MM.1S (cell line): ENCODE results near the gene GNPDA1.

Experiments
- DNase-seq: peaks from one replicate; pipeline ENCODE4 v3.0.0-alpha.2; 2015
- H2AFZ ChIP-seq: fragments of 300-600 bp; sonication (generic); 2 replicates; pipeline ENCODE4 v1.6.0; 2016; ENCODE audit warnings: antibody characterized with exemption, low read length
- H3F3A ChIP-seq: fragments of 300-600 bp; sonication (generic); 2 replicates; pipeline ENCODE4 v1.6.1; 2016; ENCODE audit warnings: mild to moderate bottlenecking, antibody characterized with exemption, low read length, moderate library complexity, mixed read lengths; ENCODE audit not compliant: insufficient read depth
- H3K27ac ChIP-seq: fragments of 300-600 bp; sonication (generic); 2 replicates; pipeline ENCODE4 v1.5.1; 2016; ENCODE audit warnings: mild to moderate bottlenecking, low read length
- H3K27me3 ChIP-seq: fragments of 300-600 bp; sonication (generic); replicated peaks from 2 replicates; pipeline ENCODE4 v1.6.0; 2016; ENCODE audit warnings: low read length; ENCODE audit not compliant: insufficient read depth
- H3K36me3 ChIP-seq: fragments of 300-600 bp; sonication (generic); replicated peaks from 2 replicates; pipeline ENCODE4 v1.6.1; 2016; ENCODE audit warnings: mild to moderate bottlenecking, low read length, mixed read lengths; ENCODE audit not compliant: insufficient read depth
- H3K4me1 ChIP-seq: fragments of 300-600 bp; sonication (generic); 2 replicates; pipeline ENCODE4 v1.6.1; 2016; ENCODE audit warnings: low read length, mixed read lengths
- H3K4me2 ChIP-seq: fragments of 300-600 bp; sonication (generic); 2 replicates; pipeline ENCODE4 v1.6.0; 2016; ENCODE audit warnings: low read depth, low read length
- H3K4me3 ChIP-seq: fragments of 300-600 bp; sonication (generic); 2 replicates; pipeline ENCODE4 v1.5.1; 2016; ENCODE audit warnings: low read length, mixed read lengths
- H3K79me2 ChIP-seq: fragments of 300-600 bp; sonication (generic); 2 replicates; pipeline ENCODE4 v1.6.1; 2016; ENCODE audit warnings: mixed run types, low read length, mixed read lengths
- H3K9ac ChIP-seq: fragments of 300-600 bp; sonication (generic); 2 replicates; pipeline ENCODE4 v1.6.1; 2016; ENCODE audit warnings: low read length, mixed read lengths
- H3K9me2 ChIP-seq: fragments of 300-600 bp; sonication (generic); replicated peaks from 2 replicates; pipeline ENCODE4 v1.6.1; 2016; ENCODE audit warnings: mild to moderate bottlenecking, low read length, mixed read lengths; ENCODE audit not compliant: insufficient read depth
- H3K9me3 ChIP-seq: fragments of 300-600 bp; sonication (generic); replicated peaks from 2 replicates; pipeline ENCODE4 v1.6.1; 2016; ENCODE audit warnings: mild to moderate bottlenecking, low read length, mixed read lengths; ENCODE audit not compliant: insufficient read depth
- H4K20me1 ChIP-seq: fragments of 300-600 bp; sonication (generic); 2 replicates; pipeline ENCODE4 v1.6.1; 2016; ENCODE audit warnings: mild to moderate bottlenecking, low read length, moderate library complexity, mixed read lengths; ENCODE audit not compliant: insufficient read depth
- EZH2 ChIP-seq: fragments of 300-600 bp; sonication (generic); optimal IDR thresholded peaks from 2 replicates; pipeline ENCODE3; 2017; ENCODE audit warnings: low read depth, mild to moderate bottlenecking, antibody characterized with exemption, low read length, mixed read lengths
- EZH2phosphoT487 ChIP-seq: fragments of 300-600 bp; sonication (generic); IDR thresholded peaks from 2 replicates; pipeline ENCODE4 v1.6.1; 2018; ENCODE audit warnings: antibody characterized with exemption, low read length
- TF ChIP-seq, protein P1 (sequence below): fragments of 300-600 bp; sonication (generic); IDR thresholded peaks from 2 replicates; pipeline ENCODE4 v1.5.1; 2016; ENCODE audit warnings: antibody characterized with exemption, low read length, mixed read lengths

Gene GNPDA1

DNA sequence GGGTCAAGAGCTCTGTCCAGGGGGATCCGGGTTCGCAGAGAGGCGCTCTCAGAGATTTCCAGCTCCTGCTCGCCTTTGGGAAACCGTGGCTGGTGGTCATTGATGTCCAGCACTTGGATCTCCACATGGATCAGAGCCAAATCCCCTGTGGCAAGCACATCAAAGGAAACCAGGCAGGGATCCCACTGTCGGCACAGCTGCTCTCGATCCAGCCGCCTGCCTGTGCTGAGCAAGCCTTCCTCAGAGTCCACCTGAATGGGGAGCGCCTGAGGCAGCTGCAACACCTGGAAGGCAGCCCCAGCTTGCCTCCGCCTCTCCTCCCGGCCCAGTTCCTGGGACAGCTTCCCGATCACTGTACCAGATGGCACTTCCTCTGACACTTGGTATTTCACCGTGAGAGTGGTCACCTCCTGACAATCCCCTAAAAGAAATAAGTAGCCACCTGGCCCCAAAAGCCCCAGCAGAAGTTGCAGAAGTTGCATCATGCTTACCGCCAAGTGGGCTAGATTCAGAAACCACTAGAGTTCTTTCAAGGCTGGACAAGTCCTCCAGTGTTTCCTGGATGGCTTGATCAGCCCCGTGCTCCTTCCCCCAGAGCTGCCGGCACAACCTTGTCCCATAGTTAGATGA is 55.3 kb downstream of the GNPDA1 start:
- DNase-seq = no peak
- H3K36me3 ChIP-seq = no peaks in the 10 kb centered on the region
- H3K4me3 ChIP-seq = no peak overlapping the region
- H3K9me3 ChIP-seq = no peaks in the 10 kb centered on the region
- no peaks in the 10 kb centered on the region for H3K79me2 ChIP-seq
- no peaks in the 10 kb centered on the region for H3F3A ChIP-seq
- 0 out of 2 replicates have a peak overlapping the region, but pooled peaks have one; percentile 11 for H2AFZ ChIP-seq
- no peak overlapping the region for H3K27ac ChIP-seq
- H3K9me2 ChIP-seq = no peaks in the 10 kb centered on the region
- no peak overlapping the region for H3K9ac ChIP-seq
- H4K20me1 ChIP-seq = no peaks in the 10 kb centered on the region
- peak overlapping the region; percentile 51; the same call in 1 of the 2 replicates for H3K4me2 ChIP-seq
- H3K27me3 ChIP-seq = no peaks in the 10 kb centered on the region
- peaks cover 35% of the 10 kb centered on the region for H3K4me1 ChIP-seq
- TF ChIP-seq, protein P1, sequence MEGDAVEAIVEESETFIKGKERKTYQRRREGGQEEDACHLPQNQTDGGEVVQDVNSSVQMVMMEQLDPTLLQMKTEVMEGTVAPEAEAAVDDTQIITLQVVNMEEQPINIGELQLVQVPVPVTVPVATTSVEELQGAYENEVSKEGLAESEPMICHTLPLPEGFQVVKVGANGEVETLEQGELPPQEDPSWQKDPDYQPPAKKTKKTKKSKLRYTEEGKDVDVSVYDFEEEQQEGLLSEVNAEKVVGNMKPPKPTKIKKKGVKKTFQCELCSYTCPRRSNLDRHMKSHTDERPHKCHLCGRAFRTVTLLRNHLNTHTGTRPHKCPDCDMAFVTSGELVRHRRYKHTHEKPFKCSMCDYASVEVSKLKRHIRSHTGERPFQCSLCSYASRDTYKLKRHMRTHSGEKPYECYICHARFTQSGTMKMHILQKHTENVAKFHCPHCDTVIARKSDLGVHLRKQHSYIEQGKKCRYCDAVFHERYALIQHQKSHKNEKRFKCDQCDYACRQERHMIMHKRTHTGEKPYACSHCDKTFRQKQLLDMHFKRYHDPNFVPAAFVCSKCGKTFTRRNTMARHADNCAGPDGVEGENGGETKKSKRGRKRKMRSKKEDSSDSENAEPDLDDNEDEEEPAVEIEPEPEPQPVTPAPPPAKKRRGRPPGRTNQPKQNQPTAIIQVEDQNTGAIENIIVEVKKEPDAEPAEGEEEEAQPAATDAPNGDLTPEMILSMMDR = no peak
- TF ChIP-seq EZH2 = no peak
- no peak for TF ChIP-seq EZH2phosphoT487

DNA sequence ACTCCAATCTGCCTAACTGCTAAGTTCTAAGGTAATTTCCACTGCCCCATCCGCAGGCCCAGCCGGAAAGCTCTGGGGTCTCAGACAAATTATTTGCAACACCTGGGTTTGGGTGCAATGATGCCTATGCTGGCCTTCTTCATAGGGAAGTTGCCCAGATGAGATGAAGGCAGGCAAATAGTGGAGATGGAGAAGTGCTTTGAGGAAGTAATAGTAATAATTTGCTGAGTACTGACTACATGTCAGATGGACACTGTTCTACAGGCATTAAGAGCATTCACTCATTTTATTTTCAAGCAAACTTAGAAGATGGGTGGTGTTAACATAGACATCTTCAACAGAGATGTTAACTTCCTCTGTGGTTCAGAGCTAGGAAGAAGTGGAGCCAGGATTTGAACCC is 58.6 kb downstream of the GNPDA1 start:
- H4K20me1 ChIP-seq = no peaks in the 10 kb centered on the region
- H3K27me3 ChIP-seq = no peaks in the 10 kb centered on the region
- H3K9me3 ChIP-seq = no peaks in the 10 kb centered on the region
- DNase-seq = no peak
- H3K36me3 ChIP-seq = no peaks in the 10 kb centered on the region
- no peaks in the 10 kb centered on the region for H3K9me2 ChIP-seq
- H3K4me2 ChIP-seq = no peak overlapping the region
- H3K9ac ChIP-seq = no peak overlapping the region
- no peaks in the 10 kb centered on the region for H3K79me2 ChIP-seq
- no peak overlapping the region for H3K27ac ChIP-seq
- TF ChIP-seq EZH2 (no peak), EZH2phosphoT487 (no peak)
- TF ChIP-seq, protein P1 = no peak
- H3F3A ChIP-seq = no peaks in the 10 kb centered on the region
- H3K4me1 ChIP-seq = peaks cover 16% of the 10 kb centered on the region
- no peak overlapping the region for H3K4me3 ChIP-seq
- no peak overlapping the region for H2AFZ ChIP-seq

DNA sequence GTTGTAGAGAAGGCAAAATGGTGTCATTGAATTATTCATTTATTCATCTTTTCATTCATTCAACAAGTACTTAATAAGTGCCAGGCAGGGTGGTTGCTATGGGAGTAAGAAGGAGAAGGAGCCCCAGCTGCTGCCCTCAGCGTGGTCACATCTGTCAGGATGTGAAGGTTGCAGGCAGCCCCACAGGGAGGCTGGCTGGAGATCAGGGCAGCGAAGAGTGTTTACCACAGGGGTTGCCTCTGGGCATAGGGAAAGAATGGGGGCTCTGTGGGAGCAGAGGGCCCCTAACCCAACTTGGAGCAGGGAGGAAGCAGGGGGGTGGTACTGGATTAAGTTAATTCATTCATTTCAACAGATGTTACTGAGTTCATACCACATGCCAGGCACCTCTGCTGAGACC is 60.8 kb downstream of the GNPDA1 start:
- no peaks in the 10 kb centered on the region for H3K79me2 ChIP-seq
- H3K4me2 ChIP-seq = no peak overlapping the region

More for the DNA sequence above, 60.8 kb downstream of the GNPDA1 start:
- H3K27me3 ChIP-seq = no peaks in the 10 kb centered on the region
- H3K9me3 ChIP-seq = no peaks in the 10 kb centered on the region
- no peaks in the 10 kb centered on the region for H3F3A ChIP-seq
- no peak overlapping the region for H3K9ac ChIP-seq
- no peaks in the 10 kb centered on the region for H3K36me3 ChIP-seq
- H4K20me1 ChIP-seq = no peaks in the 10 kb centered on the region
- TF ChIP-seq, protein P1 = no peak
- TF ChIP-seq EZH2 (no peak), EZH2phosphoT487 (no peak)
- H2AFZ ChIP-seq = no peak overlapping the region
- H3K4me3 ChIP-seq = no peak overlapping the region
- no peaks in the 10 kb centered on the region for H3K9me2 ChIP-seq
- no peak overlapping the region for H3K27ac ChIP-seq
- H3K4me1 ChIP-seq = no peaks in the 10 kb centered on the region
- no peak for DNase-seq
